ENCODE results near the gene MPP2. TPM values are rescaled to one million over a fixed set of nuclear protein-coding genes. Genes with fewer than 3 reads are reported as not detected.
"Not testable (repeated sequence)": the region's sequence is repeated elsewhere in the genome, so short reads cannot be mapped to it uniquely, and the experiment has no call there.

The MPP2 gene
- total RNA-seq, 1 donor from 2014 or later: 51.6 TPM

DNA sequence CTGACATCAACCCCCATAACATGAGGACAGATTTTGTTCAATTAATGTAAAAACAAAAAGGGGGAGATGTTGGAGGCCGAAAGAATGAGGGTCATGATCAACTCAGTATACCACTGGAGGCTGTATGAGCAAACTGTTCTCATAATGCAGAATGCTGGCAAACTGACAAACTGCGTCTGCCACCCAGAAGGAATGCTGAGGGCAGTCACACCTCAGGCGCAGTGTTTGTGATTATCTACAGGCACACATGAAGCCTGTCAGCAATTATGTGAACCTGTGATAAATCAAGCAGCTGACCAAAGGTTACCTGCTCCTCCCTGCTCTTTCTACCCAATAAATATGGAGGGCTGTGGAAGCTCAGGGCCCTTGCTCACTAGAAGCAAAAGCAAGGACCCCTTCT lies 33.0 kb downstream of the MPP2 start:
- peaks cover 5% of the 10 kb centered on the region for H3K27me3 Mint-ChIP-seq (ENCODE audit: unreplicated experiment)
- no peaks in the 10 kb centered on the region for H3K4me1 Mint-ChIP-seq (ENCODE audit: low read depth, unreplicated experiment)
- no peak for TF ChIP-seq CTCF (IDR thresholded peaks at IDR 0.05; ENCODE audit: partially characterized antibody, unreplicated experiment)
- H3K27ac Mint-ChIP-seq (ENCODE audit: unreplicated experiment): no peak overlapping the region
- no peak overlapping the region for H3K4me3 Mint-ChIP-seq (ENCODE audit: unreplicated experiment)
- H3K9me3 Mint-ChIP-seq (ENCODE audit: unreplicated experiment): no peaks in the 10 kb centered on the region
- no peak for DNase-seq
- H3K36me3 Mint-ChIP-seq (ENCODE audit: unreplicated experiment): peaks cover 4% of the 10 kb centered on the region

DNA sequence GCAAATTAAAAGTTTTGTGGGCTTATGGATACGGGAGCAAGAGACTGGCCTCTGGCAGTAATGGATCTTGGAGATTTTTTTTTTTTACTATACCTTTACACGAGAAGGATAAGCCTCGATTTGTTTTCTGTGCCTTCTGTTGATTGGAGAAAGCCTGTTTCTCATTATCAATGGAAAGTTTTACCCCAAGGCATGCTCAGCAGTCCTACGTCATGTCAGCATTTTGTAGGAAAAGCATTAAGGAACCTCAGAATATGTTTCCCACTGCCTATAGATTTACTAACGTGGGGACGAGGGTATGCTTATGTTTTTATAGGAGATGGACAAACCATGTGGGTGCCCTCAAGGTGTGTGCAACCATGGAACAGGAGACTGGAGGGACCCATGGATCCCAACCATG lies 33.5 kb downstream of the MPP2 start:
- Mint-ChIP-seq H3K27ac (ENCODE audit: unreplicated experiment) (no peak overlapping the region), H3K36me3 (ENCODE audit: unreplicated experiment) (peaks cover 4% of the 10 kb centered on the region), H3K4me3 (ENCODE audit: unreplicated experiment) (no peak overlapping the region), H3K27me3 (ENCODE audit: unreplicated experiment) (peaks cover 3% of the 10 kb centered on the region), H3K4me1 (ENCODE audit: low read depth, unreplicated experiment) (no peaks in the 10 kb centered on the region), H3K9me3 (ENCODE audit: unreplicated experiment) (no peaks in the 10 kb centered on the region)
- TF ChIP-seq CTCF (IDR thresholded peaks at IDR 0.05; ENCODE audit: partially characterized antibody, unreplicated experiment): no peak
- no peak for DNase-seq

- no peak overlapping the region for H3K27ac Mint-ChIP-seq (ENCODE audit: unreplicated experiment)
- H3K4me1 Mint-ChIP-seq (ENCODE audit: low read depth, unreplicated experiment): no peaks in the 10 kb centered on the region
- no peak for TF ChIP-seq CTCF (IDR thresholded peaks at IDR 0.05; ENCODE audit: partially characterized antibody, unreplicated experiment)
- no peak overlapping the region for H3K4me3 Mint-ChIP-seq (ENCODE audit: unreplicated experiment)
- no peaks in the 10 kb centered on the region for H3K9me3 Mint-ChIP-seq (ENCODE audit: unreplicated experiment)
- peaks cover 3% of the 10 kb centered on the region for H3K27me3 Mint-ChIP-seq (ENCODE audit: unreplicated experiment)
- no peak for DNase-seq
- peaks cover 4% of the 10 kb centered on the region for H3K36me3 Mint-ChIP-seq (ENCODE audit: unreplicated experiment)
Measured at GRCh38 chr17:43873091-43873490, 34.2 kb downstream of the MPP2 start.

GRCh38 chr17:43871946-43872690 lies 35.2 kb downstream of the MPP2 start:
- Mint-ChIP-seq H3K4me3 (ENCODE audit: unreplicated experiment) (no peak overlapping the region), H3K4me1 (ENCODE audit: low read depth, unreplicated experiment) (no peaks in the 10 kb centered on the region), H3K9me3 (ENCODE audit: unreplicated experiment) (no peaks in the 10 kb centered on the region), H3K27ac (ENCODE audit: unreplicated experiment) (no peak overlapping the region), H3K36me3 (ENCODE audit: unreplicated experiment) (peaks cover 4% of the 10 kb centered on the region), H3K27me3 (ENCODE audit: unreplicated experiment) (peaks cover 3% of the 10 kb centered on the region)
- DNase-seq: no peak
- TF ChIP-seq CTCF (IDR thresholded peaks at IDR 0.05; ENCODE audit: partially characterized antibody, unreplicated experiment): no peak

DNA sequence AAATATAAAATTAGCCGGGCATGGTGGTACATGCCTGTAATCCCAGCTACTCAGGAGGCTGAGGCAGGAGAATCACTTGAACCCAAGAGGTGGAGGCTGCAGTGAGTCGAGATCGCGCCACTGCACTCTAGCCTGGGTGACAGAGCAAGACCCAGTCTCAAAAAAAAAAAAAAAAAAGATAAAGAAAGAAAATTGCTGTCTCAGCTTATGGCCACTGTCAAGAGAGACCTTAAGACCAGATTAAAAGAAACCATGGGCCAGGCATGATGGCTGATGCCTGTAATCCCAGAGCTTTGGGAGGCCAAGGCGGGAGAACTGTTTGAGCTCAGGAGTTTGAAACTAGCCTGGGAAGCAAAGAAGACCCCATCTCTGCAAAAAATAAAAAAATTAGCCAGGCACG lies 38.3 kb downstream of the MPP2 start:
- H3K36me3 Mint-ChIP-seq (ENCODE audit: unreplicated experiment); H3K27me3 Mint-ChIP-seq (ENCODE audit: unreplicated experiment); H3K27ac Mint-ChIP-seq (ENCODE audit: unreplicated experiment); H3K4me3 Mint-ChIP-seq (ENCODE audit: unreplicated experiment); DNase-seq; H3K4me1 Mint-ChIP-seq (ENCODE audit: low read depth, unreplicated experiment); H3K9me3 Mint-ChIP-seq (ENCODE audit: unreplicated experiment): not testable (repeated sequence)
